Endothelial cell of umbilical vein (primary cell): ENCODE measurements around the gene KLF16. TPM values are rescaled to one million over a fixed set of nuclear protein-coding genes. Genes with fewer than 3 reads are reported as not detected.

Experiments
- BruUV-seq: library from RNA; stranded (reverse); fragments of 400-500 nt; replicated peaks from 2 replicates; lab custom pipeline; 2021; lab: Mats Ljungman, UMichigan
- CTCF ChIA-PET: fragments of 300-600, 350-600 bp; sonication (Branson Sonifier 250); formaldehyde crosslinking; loops from one replicate; lab custom pipeline; 2021; ENCODE audit warnings: antibody characterized with exemption, inconsistent platforms; lab: Charles Lee
- POLR2A ChIA-PET: fragments of 300-600, 350-600 bp; sonication (Branson Sonifier 250); formaldehyde crosslinking; loops from one replicate; lab custom pipeline; 2021; ENCODE audit warnings: antibody characterized with exemption, inconsistent platforms; lab: Charles Lee
- DNase-seq: peaks from one replicate; pipeline ENCODE4 v3.0.0-alpha.2; 2011; ENCODE audit warnings: low read depth, low spot score
- FAIRE-seq: peaks from 2 replicates; lab custom pipeline; 2011; peaks lifted over from hg19 to GRCh38; lab: Jason Lieb, UNC
- H2AFZ ChIP-seq: 2 replicates; pipeline ENCODE4 v1.6.0; 2012; ENCODE audit warnings: low read depth, low read length, control low read depth, inconsistent platforms
- H3K27ac ChIP-seq: 2 replicates; pipeline ENCODE4 v1.5.1; 2011; ENCODE audit warnings: low read depth, mild to moderate bottlenecking, control low read depth, low read length, moderate library complexity; ENCODE audit not compliant: insufficient read depth
- H3K27me3 ChIP-seq, 2 experiments: 2 replicates each; pipeline versions ENCODE4 v1.6.0 to v1.6.1; 2011; ENCODE audit warnings: low read length in 2 of 2, mixed read lengths in 1 of 2; ENCODE audit not compliant: control insufficient read depth in 2 of 2, insufficient read depth in 2 of 2
- H3K36me3 ChIP-seq, 2 experiments: 2 replicates in 1 of 2; 3 replicates in 1 of 2; pipeline ENCODE4 v1.5.1; 2011; ENCODE audit warnings: low read length in 2 of 2, mild to moderate bottlenecking in 1 of 2, moderate library complexity in 1 of 2; ENCODE audit not compliant: control insufficient read depth in 2 of 2, insufficient read depth in 2 of 2; ENCODE audit errors: extremely low read depth in 1 of 2
- H3K4me1 ChIP-seq: 3 replicates; pipeline ENCODE4 v1.5.1; 2011; ENCODE audit warnings: mild to moderate bottlenecking, low read length; ENCODE audit not compliant: control insufficient read depth, insufficient read depth; ENCODE audit errors: extremely low read depth
- H3K4me2 ChIP-seq: 2 replicates; pipeline ENCODE4 v1.6.1; 2011; ENCODE audit warnings: low read length, control low read depth, mixed read lengths; ENCODE audit not compliant: insufficient read depth
- H3K4me3 ChIP-seq, 3 experiments: fragments of 200-600 bp in 1 of 3; sonication (generic), shearing (Covaris generic) in 1 of 3; replicated peaks in 1 of 3; 2 replicates each; pipeline ENCODE4 v1.5.1; 2011 to 2016; ENCODE audit warnings: control low read depth in 3 of 3, low read length in 3 of 3, mild to moderate bottlenecking in 2 of 3, inconsistent platforms in 1 of 3, low read depth in 1 of 3, moderate library complexity in 1 of 3; ENCODE audit not compliant: insufficient read depth in 1 of 3
- H3K79me2 ChIP-seq: 2 replicates; pipeline ENCODE4 v1.6.0; 2012; ENCODE audit warnings: low read length, inconsistent platforms; ENCODE audit not compliant: control insufficient read depth, insufficient read depth
- H3K9ac ChIP-seq: replicated peaks from 2 replicates; pipeline ENCODE3; 2011; ENCODE audit warnings: low read length, control low read depth; ENCODE audit not compliant: insufficient read depth; ENCODE audit errors: extremely low read depth
- H3K9me1 ChIP-seq: replicated peaks from 3 replicates; pipeline ENCODE4 v1.6.0; 2011; ENCODE audit warnings: mild to moderate bottlenecking, low read length; ENCODE audit not compliant: control insufficient read depth, insufficient read depth; ENCODE audit errors: extremely low read depth
- H3K9me3 ChIP-seq: replicated peaks from 2 replicates; pipeline ENCODE4 v1.5.1; 2012; ENCODE audit warnings: low read length, inconsistent platforms; ENCODE audit not compliant: control insufficient read depth, insufficient read depth
- H4K20me1 ChIP-seq: replicated peaks from 2 replicates; pipeline ENCODE3; 2011; ENCODE audit warnings: mild to moderate bottlenecking, low read length; ENCODE audit not compliant: control insufficient read depth, insufficient read depth; ENCODE audit errors: extremely low read depth
- CTCF ChIP-seq, 2 donors: IDR thresholded peaks; 1 replicate in 1 of 2; 2 replicates in 1 of 2; pipeline ENCODE4 v1.5.1; 2011; ENCODE audit warnings: low read length in 2 of 2, mild to moderate bottlenecking in 2 of 2, moderate library complexity in 2 of 2, control low read depth in 1 of 2, inconsistent platforms in 1 of 2, low read depth in 1 of 2; ENCODE audit not compliant: insufficient read depth in 1 of 2; ENCODE audit errors: extremely low read depth in 1 of 2
- EZH2 ChIP-seq: IDR thresholded peaks from 2 replicates; pipeline ENCODE4 v1.6.1; 2012; ENCODE audit warnings: borderline replicate concordance, low read depth, mild to moderate bottlenecking, moderate library complexity, low read length, inconsistent platforms; ENCODE audit not compliant: severe bottlenecking
- FOS ChIP-seq: IDR thresholded peaks from 2 replicates; pipeline ENCODE4 v1.6.1; 2011; ENCODE audit warnings: mild to moderate bottlenecking, low read length, moderate library complexity, borderline replicate concordance; ENCODE audit not compliant: insufficient read depth
- GATA2 ChIP-seq: IDR thresholded peaks from 2 replicates; pipeline ENCODE4 v1.7.0; 2011; ENCODE audit warnings: low read depth, mild to moderate bottlenecking, moderate library complexity, mixed read lengths, low read length; ENCODE audit not compliant: insufficient read length, insufficient read depth
- JUN ChIP-seq: IDR thresholded peaks from 2 replicates; pipeline ENCODE4 v1.6.1; 2011; ENCODE audit warnings: borderline replicate concordance, low read depth; ENCODE audit not compliant: insufficient read length, insufficient read depth
- MAX ChIP-seq: IDR thresholded peaks from 2 replicates; pipeline ENCODE4 v1.6.1; 2011; ENCODE audit not compliant: insufficient read depth, insufficient read length
- MYC ChIP-seq: IDR thresholded peaks from one replicate; pipeline ENCODE4 v1.6.1; 2011; ENCODE audit warnings: mild to moderate bottlenecking, low read depth, low read length
- POLR2A ChIP-seq: IDR thresholded peaks from 2 replicates; pipeline ENCODE4 v1.6.1; 2012; ENCODE audit warnings: low read depth, mild to moderate bottlenecking, control low read depth, low read length
- POLR2AphosphoS5 ChIP-seq: IDR thresholded peaks from 2 replicates; pipeline ENCODE4 v1.6.1; 2012; ENCODE audit warnings: low read depth, mild to moderate bottlenecking, control low read depth, low read length, moderate library complexity; ENCODE audit not compliant: insufficient read depth
- dilution Hi-C: fragments of 300-500 bp; cut with MboI; formaldehyde crosslinking; loops from one replicate; pipeline ENCODE4 v1.15.0; 2019; ENCODE audit warnings: low sequenced_read_pairs; ENCODE audit not compliant: extremely low pct_ligation_motif_present
- intact Hi-C: fragments of 100-400 bp; cut with micrococcal nuclease; formaldehyde crosslinking; loops from one replicate; pipeline ENCODE4 v1.10.0; 2022
- polyA plus RNA-seq, 4 experiments: library from polyadenylated mRNA; depleted of rRNA in 3 of 4; stranded (reverse) in 3 of 4; unstranded in 1 of 4; fragments of >200 nt; gene quantifications; 2 replicates each; pipeline versions ENCODE4 v1.2.1 to v1.2.3, GENCODE V29; 2011 to 2012; ENCODE audit warnings: missing spikeins in 1 of 4
- total RNA-seq: library from RNA; stranded (reverse); gene quantifications from 2 replicates; pipeline ENCODE4 v1.2.3, GENCODE V29; 2021

KLF16 gene
- total and polyA plus RNA-seq, 2 donors (not counting 3 experiments of a cell fraction or from before 2014, with no cell fraction given) = 11.6 to 36.6 TPM

GRCh38 chr19:1905110-1905862 lies 41.9 kb upstream of the KLF16 start, which contains the start of the genes ADAT3 and SCAMP4:
Gene ADAT3, plus strand, starts transcription at chr19:1905399. Its CDS starts 6,649 bp downstream, at chr19:1912048.
Gene SCAMP4, plus strand, starts transcription at chr19:1905399. Its CDS starts 9,621 bp downstream, at chr19:1915020.
- Histone ChIP-seq H3K9ac (peak within 1 kb of the TSS; percentile 83), H3K79me2 (peaks cover 41% of the 10 kb centered on the region), H3K27me3 (no peaks in the 10 kb centered on the region), H3K9me3 (no peaks in the 10 kb centered on the region), H3K4me2 (peak within 1 kb of the TSS; percentile 74), H3K36me3 (no peaks in the 10 kb centered on the region), H2AFZ (peak within 1 kb of the TSS; percentile 60), H4K20me1 (no peaks in the 10 kb centered on the region), H3K4me1 (no peaks in the 10 kb centered on the region), H3K9me1 (no peaks in the 10 kb centered on the region), H3K27ac (peak within 1 kb of the TSS; percentile 73), H3K4me3 (peak within 1 kb of the TSS; percentile 55 to 63 (median 61))
- no TSS peak for BruUV-seq
- FAIRE-seq = peak; percentile 98
- ChIA-PET CTCF (interaction anchor here (0.9 to 1.0 kb wide), 2 partner anchors 41 to 187 kb away, joined by 3 to 4 read pairs; no protein-coding TSS in a partner anchor), POLR2A (interaction anchor here (0.6 to 0.7 kb wide), 2 partner anchors 13 to 15 kb away, joined by 3 read pairs; no protein-coding TSS in a partner anchor)
- dilution Hi-C loops (no loop called here), intact Hi-C loops (loop anchor here (1.0 kb wide), 3 partner anchors 20 to 41 kb away; partner anchors contain the start of gene ABHD17A)
- DNase-seq = peak; percentile 99
- TF ChIP-seq MYC = peak; percentile 63
- TF ChIP-seq POLR2A = peak; percentile 73
- TF ChIP-seq EZH2 = no peak
- peak; percentile 87 for TF ChIP-seq POLR2AphosphoS5
- TF ChIP-seq MAX = peak; percentile 61

GRCh38 chr19:1904860-1905109 lies 41.4 kb upstream of the KLF16 start:
- Histone ChIP-seq H3K9ac (no peak overlapping the region), H3K4me3 (no peak overlapping the region), H3K4me2 (no peak overlapping the region), H4K20me1 (no peaks in the 10 kb centered on the region), H3K9me1 (no peaks in the 10 kb centered on the region), H3K79me2 (peaks cover 36% of the 10 kb centered on the region), H3K4me1 (no peaks in the 10 kb centered on the region), H3K9me3 (no peaks in the 10 kb centered on the region), H2AFZ (peak overlapping the region; percentile 59), H3K36me3 (no peaks in the 10 kb centered on the region), H3K27me3 (no peaks in the 10 kb centered on the region), H3K27ac (no peak overlapping the region)
- DNase-seq (no peak), FAIRE-seq (no peak)
- TF ChIP-seq POLR2AphosphoS5 = no peak
- TF ChIP-seq MYC = no peak
- TF ChIP-seq POLR2A = no peak
- TF ChIP-seq MAX = no peak
- no peak for TF ChIP-seq GATA2
- TF ChIP-seq FOS = no peak
- no peak for TF ChIP-seq EZH2
- TF ChIP-seq JUN = no peak
- TF ChIP-seq CTCF (IDR thresholded peaks at IDR 0.05; ENCODE audit: extremely low read depth in 1 of 2, insufficient read depth in 1 of 2, low read depth in 1 of 2, low read length in 2 of 2) = no peak
- dilution Hi-C loops = no loop called here
- intact Hi-C loops = loop anchor here (1.0 kb wide), 3 partner anchors 19 to 40 kb away; partner anchors contain the start of gene ABHD17A
- CTCF ChIA-PET = no interaction called here
- POLR2A ChIA-PET = no interaction called here
- BruUV-seq = no TSS peak
